Trophoblast cell (in vitro differentiated cells and primary cell): ENCODE data around the gene KIAA2012.

ENCODE experiments used
- DNase-seq, 2 donors: peaks; one replicate each; pipeline ENCODE4 v3.0.0-alpha.2; 2016
- H2AFZ ChIP-seq: 2 replicates; pipeline ENCODE4 v1.6.1; 2013; ENCODE audit warnings: low read length, moderate library complexity, mild to moderate bottlenecking; ENCODE audit not compliant: insufficient read depth, poor library complexity
- H2AK5ac ChIP-seq: 2 replicates; pipeline ENCODE4 v1.6.1; 2013; ENCODE audit warnings: mild to moderate bottlenecking, low read length
- H2BK120ac ChIP-seq: 2 replicates; pipeline ENCODE4 v1.6.1; 2013; ENCODE audit warnings: low read length, mild to moderate bottlenecking, moderate library complexity; ENCODE audit not compliant: insufficient read depth, poor library complexity
- H2BK12ac ChIP-seq: 2 replicates; pipeline ENCODE4 v1.6.1; 2013; ENCODE audit warnings: mild to moderate bottlenecking, low read length, moderate library complexity
- H2BK5ac ChIP-seq: 2 replicates; pipeline ENCODE4 v1.6.1; 2013; ENCODE audit warnings: low read length, low read depth, moderate library complexity, mild to moderate bottlenecking; ENCODE audit not compliant: poor library complexity
- H3K14ac ChIP-seq: 2 replicates; pipeline ENCODE4 v1.6.1; 2013; ENCODE audit warnings: mild to moderate bottlenecking, low read length
- H3K18ac ChIP-seq: 2 replicates; pipeline ENCODE4 v1.6.1; 2013; ENCODE audit warnings: mild to moderate bottlenecking, low read length
- H3K23ac ChIP-seq: 2 replicates; pipeline ENCODE4 v1.6.1; 2013; ENCODE audit warnings: low read length
- H3K27ac ChIP-seq: 2 replicates; pipeline ENCODE4 v1.5.1; 2013; ENCODE audit warnings: low read depth, mild to moderate bottlenecking, inconsistent platforms, low read length, moderate library complexity
- H3K27me3 ChIP-seq: 2 replicates; pipeline ENCODE4 v1.6.1; 2013; ENCODE audit warnings: inconsistent platforms, mild to moderate bottlenecking, low read length, moderate library complexity; ENCODE audit not compliant: insufficient read depth
- H3K36me3 ChIP-seq, 2 experiments: 1 replicate in 1 of 2; 2 replicates in 1 of 2; pipeline ENCODE4 v1.6.1; 2013; ENCODE audit warnings: low read length in 2 of 2, mild to moderate bottlenecking in 2 of 2, moderate library complexity in 1 of 2; ENCODE audit not compliant: insufficient read depth in 2 of 2, control insufficient read depth in 1 of 2
- H3K4ac ChIP-seq: 2 replicates; pipeline ENCODE4 v1.6.1; 2013; ENCODE audit warnings: low read depth, mild to moderate bottlenecking, low read length, moderate library complexity
- H3K4me1 ChIP-seq, 2 experiments: 1 replicate in 1 of 2; 2 replicates in 1 of 2; pipeline ENCODE4 v1.6.1; 2013; ENCODE audit warnings: low read length in 2 of 2, mild to moderate bottlenecking in 2 of 2, moderate library complexity in 1 of 2; ENCODE audit not compliant: insufficient read depth in 2 of 2, control insufficient read depth in 1 of 2
- H3K4me2 ChIP-seq: 2 replicates; pipeline ENCODE4 v1.6.1; 2013; ENCODE audit warnings: inconsistent platforms, mild to moderate bottlenecking, low read length, moderate library complexity
- H3K4me3 ChIP-seq: 2 replicates; pipeline ENCODE4 v1.5.1; 2013; ENCODE audit warnings: mild to moderate bottlenecking, low read depth, low read length, inconsistent platforms
- H3K79me1 ChIP-seq: one replicate; pipeline ENCODE4 v1.6.1; 2013; ENCODE audit warnings: low read length
- H3K79me2 ChIP-seq: 2 replicates; pipeline ENCODE4 v1.6.1; 2013; ENCODE audit warnings: low read length, mild to moderate bottlenecking; ENCODE audit not compliant: control insufficient read depth, insufficient read depth, poor library complexity
- H3K9ac ChIP-seq: 2 replicates; pipeline ENCODE4 v1.6.1; 2013; ENCODE audit warnings: mild to moderate bottlenecking, low read length
- H3K9me3 ChIP-seq: 2 replicates; pipeline ENCODE4 v1.6.1; 2013; ENCODE audit warnings: low read depth, mild to moderate bottlenecking, control low read depth, inconsistent platforms, low read length; ENCODE audit not compliant: insufficient read depth
- H4K12ac ChIP-seq: 2 replicates; pipeline ENCODE4 v1.6.1; 2013; ENCODE audit warnings: low read depth, mild to moderate bottlenecking, low read length, moderate library complexity
- H4K8ac ChIP-seq: 2 replicates; pipeline ENCODE4 v1.6.1; 2013; ENCODE audit warnings: low read depth, mild to moderate bottlenecking, low read length, moderate library complexity
- H4K91ac ChIP-seq: one replicate; pipeline ENCODE4 v1.6.1; 2013; ENCODE audit warnings: low read depth, mild to moderate bottlenecking, low read length, moderate library complexity
- WGBS: extraction: QIAGEN DNeasy Blood & Tissue Kit; methylation state at CpG from one replicate; pipeline ENCODE4 v1.1.7; 2013; ENCODE audit warnings: missing lambda C conversion rate; ENCODE audit not compliant: insufficient read length, insufficient coverage; ENCODE audit errors: extremely low coverage; 5-methylcytosine and 5-hydroxymethylcytosine counted together

Gene KIAA2012

GRCh38 chr2:202035941-202036372, 37.1 kb upstream of the KIAA2012 start:
- Histone ChIP-seq H3K14ac (no peak overlapping the region), H2AFZ (no peak overlapping the region), H3K27ac (no peak overlapping the region), H3K23ac (no peak overlapping the region), H2BK12ac (no peak overlapping the region), H3K4me1 (peaks cover 15 to 24% of the 10 kb centered on the region in 2 experiments), H2BK120ac (no peak overlapping the region), H3K4ac (no peak overlapping the region), H3K4me3 (peak overlapping the region; percentile 2), H4K91ac (no peak overlapping the region), H3K79me2 (peaks cover 9% of the 10 kb centered on the region), H2BK5ac (no peak overlapping the region), H3K4me2 (peak overlapping the region; percentile 18), H3K9me3 (peaks cover 11% of the 10 kb centered on the region), H3K79me1 (peaks cover 14% of the 10 kb centered on the region), H4K8ac (no peak overlapping the region), H4K12ac (no peak overlapping the region), H3K27me3 (peaks cover 25% of the 10 kb centered on the region), H2AK5ac (no peak overlapping the region), H3K9ac (no peak overlapping the region), H3K36me3 (no peaks in the 10 kb centered on the region), H3K18ac (no peak overlapping the region)
- DNase-seq = no peak
- WGBS = no CpG with 5 or more reads among the region's 32 CpGs

GRCh38 chr2:202036601-202037037, 36.4 kb upstream of the KIAA2012 start:
- peaks cover 14% of the 10 kb centered on the region for H3K79me1 ChIP-seq
- peaks cover 9% of the 10 kb centered on the region for H3K79me2 ChIP-seq
- H3K9me3 ChIP-seq = peaks cover 11% of the 10 kb centered on the region
- no peak overlapping the region for H3K27ac ChIP-seq
- H3K27me3 ChIP-seq = peaks cover 25% of the 10 kb centered on the region
- no peaks in the 10 kb centered on the region for H3K36me3 ChIP-seq
- no peak overlapping the region for H3K14ac ChIP-seq
- no peak overlapping the region for H2BK5ac ChIP-seq
- H4K8ac ChIP-seq = no peak overlapping the region
- no peak for DNase-seq
- H2BK120ac ChIP-seq = no peak overlapping the region
- H2BK12ac ChIP-seq = no peak overlapping the region
- H3K4ac ChIP-seq = no peak overlapping the region
- WGBS = no CpG with 5 or more reads among the region's 15 CpGs
- no peak overlapping the region for H4K91ac ChIP-seq
- H2AK5ac ChIP-seq = no peak overlapping the region
- H3K18ac ChIP-seq = no peak overlapping the region
- H3K4me2 ChIP-seq = peak overlapping the region; percentile 48
- no peak overlapping the region for H4K12ac ChIP-seq
- H3K4me1 ChIP-seq = peaks cover 15 to 24% of the 10 kb centered on the region in 2 experiments
- no peak overlapping the region for H3K23ac ChIP-seq
- no peak overlapping the region for H3K9ac ChIP-seq
- H3K4me3 ChIP-seq = no peak overlapping the region
- no peak overlapping the region for H2AFZ ChIP-seq

- no peak overlapping the region for H2BK5ac ChIP-seq
- WGBS = no CpG with 5 or more reads among the region's 7 CpGs
Observed at GRCh38 chr2:202037086-202037485, 36.0 kb upstream of the KIAA2012 start.

GRCh38 chr2:202038471-202039277, 34.4 kb upstream of the KIAA2012 start:
- H2BK12ac ChIP-seq = no peak overlapping the region
- DNase-seq = peak in 1 of 2 donors; percentile 30
- no CpG with 5 or more reads among the region's 4 CpGs for WGBS

More at GRCh38 chr2:202037086-202037485, 36.0 kb upstream of the KIAA2012 start:
- H3K14ac ChIP-seq = no peak overlapping the region
- H3K27me3 ChIP-seq = peaks cover 22% of the 10 kb centered on the region
- H2AFZ ChIP-seq = no peak overlapping the region
- no peak overlapping the region for H3K4me3 ChIP-seq
- H4K12ac ChIP-seq = no peak overlapping the region
- no peak overlapping the region for H2BK12ac ChIP-seq
- H2BK120ac ChIP-seq = no peak overlapping the region
- H4K91ac ChIP-seq = no peak overlapping the region
- peak overlapping the region; percentile 48 for H3K4me2 ChIP-seq
- H3K9ac ChIP-seq = no peak overlapping the region
- no peak overlapping the region for H4K8ac ChIP-seq
- H3K18ac ChIP-seq = no peak overlapping the region
- peaks cover 15 to 24% of the 10 kb centered on the region in 2 experiments for H3K4me1 ChIP-seq
- no peak overlapping the region for H3K23ac ChIP-seq
- no peak overlapping the region for H2AK5ac ChIP-seq
- H3K79me1 ChIP-seq = peaks cover 14% of the 10 kb centered on the region
- peaks cover 9% of the 10 kb centered on the region for H3K79me2 ChIP-seq
- no peak for DNase-seq
- H3K4ac ChIP-seq = no peak overlapping the region
- no peaks in the 10 kb centered on the region for H3K36me3 ChIP-seq
- peaks cover 11% of the 10 kb centered on the region for H3K9me3 ChIP-seq
- no peak overlapping the region for H3K27ac ChIP-seq

More at GRCh38 chr2:202038471-202039277, 34.4 kb upstream of the KIAA2012 start:
- no peak overlapping the region for H4K12ac ChIP-seq
- H2BK120ac ChIP-seq = no peak overlapping the region
- no peak overlapping the region for H3K18ac ChIP-seq
- no peak overlapping the region for H3K4me3 ChIP-seq
- H3K79me2 ChIP-seq = peaks cover 3% of the 10 kb centered on the region
- H3K36me3 ChIP-seq = no peaks in the 10 kb centered on the region
- H3K27ac ChIP-seq = no peak overlapping the region
- H4K8ac ChIP-seq = no peak overlapping the region
- no peak overlapping the region for H3K14ac ChIP-seq
- no peak overlapping the region for H3K4me2 ChIP-seq
- peaks cover 22% of the 10 kb centered on the region for H3K27me3 ChIP-seq
- H4K91ac ChIP-seq = no peak overlapping the region
- no peak overlapping the region for H3K4ac ChIP-seq
- H3K79me1 ChIP-seq = peaks cover 6% of the 10 kb centered on the region
- no peak overlapping the region for H2AFZ ChIP-seq
- H3K4me1 ChIP-seq = peaks cover 15 to 26% of the 10 kb centered on the region in 2 experiments
- H3K9me3 ChIP-seq = peaks cover 11% of the 10 kb centered on the region
- H3K9ac ChIP-seq = no peak overlapping the region
- no peak overlapping the region for H2AK5ac ChIP-seq
- no peak overlapping the region for H3K23ac ChIP-seq
- H2BK5ac ChIP-seq = no peak overlapping the region
